HG03354 (cell line): ENCODE data around the gene FTO.

Experiments used
- ATAC-seq: cut with Tn5 transposase; IDR thresholded peaks from one replicate; pipeline ENCODE4 v1.9.1; 2021; ENCODE audit warnings: mild to moderate bottlenecking; ENCODE audit not compliant: unreplicated experiment, poor library complexity, severe bottlenecking

FTO gene

GRCh38 chr16:54118846-54119245 is 414.9 kb downstream of the FTO start:
- no peak for ATAC-seq

GRCh38 chr16:54120846-54121480 is 417.0 kb downstream of the FTO start:
- ATAC-seq, result no peak

GRCh38 chr16:54121539-54122295 is 417.8 kb downstream of the FTO start:
- no peak for ATAC-seq

GRCh38 chr16:54123766-54124165 is 419.8 kb downstream of the FTO start:
- no peak for ATAC-seq

GRCh38 chr16:54125751-54126655 is 422.0 kb downstream of the FTO start:
- ATAC-seq, result no peak

GRCh38 chr16:54126907-54127306 is 423.0 kb downstream of the FTO start:
- no peak for ATAC-seq

- ATAC-seq, result no peak
Measured at GRCh38 chr16:54128629-54129234, 424.8 kb downstream of the FTO start.

- no peak for ATAC-seq
Measured at GRCh38 chr16:54129810-54130209, 425.9 kb downstream of the FTO start.

- no peak for ATAC-seq
Measured at GRCh38 chr16:54135361-54136275, 431.7 kb downstream of the FTO start.

GRCh38 chr16:54136276-54136625 is 432.3 kb downstream of the FTO start:
- ATAC-seq, result no peak

GRCh38 chr16:54140057-54140787 is 436.3 kb downstream of the FTO start:
- no peak for ATAC-seq

GRCh38 chr16:54140788-54141136 is 436.8 kb downstream of the FTO start:
- ATAC-seq, result no peak

GRCh38 chr16:54142787-54143186 is 438.8 kb downstream of the FTO start:
- no peak for ATAC-seq

- ATAC-seq, result no peak
Measured at GRCh38 chr16:54143410-54143809, 439.5 kb downstream of the FTO start.

- no peak for ATAC-seq
Measured at GRCh38 chr16:54143934-54144571, 440.1 kb downstream of the FTO start.

- ATAC-seq, result no peak
Measured at GRCh38 chr16:54144572-54144947, 440.6 kb downstream of the FTO start.

GRCh38 chr16:54145881-54146280 is 441.9 kb downstream of the FTO start:
- ATAC-seq, result no peak

- no peak for ATAC-seq
Measured at GRCh38 chr16:54148974-54149373, 445.0 kb downstream of the FTO start.
